C1 segment of cervical spinal cord (tissue), 14 donors: Measurements from ENCODE around the gene ADRA1B.

Experiments
- DNase-seq, 14 donors: peaks; one replicate each; lab custom pipeline; 2025; lab: John Stamatoyannopoulos, UW

ADRA1B gene

DNA sequence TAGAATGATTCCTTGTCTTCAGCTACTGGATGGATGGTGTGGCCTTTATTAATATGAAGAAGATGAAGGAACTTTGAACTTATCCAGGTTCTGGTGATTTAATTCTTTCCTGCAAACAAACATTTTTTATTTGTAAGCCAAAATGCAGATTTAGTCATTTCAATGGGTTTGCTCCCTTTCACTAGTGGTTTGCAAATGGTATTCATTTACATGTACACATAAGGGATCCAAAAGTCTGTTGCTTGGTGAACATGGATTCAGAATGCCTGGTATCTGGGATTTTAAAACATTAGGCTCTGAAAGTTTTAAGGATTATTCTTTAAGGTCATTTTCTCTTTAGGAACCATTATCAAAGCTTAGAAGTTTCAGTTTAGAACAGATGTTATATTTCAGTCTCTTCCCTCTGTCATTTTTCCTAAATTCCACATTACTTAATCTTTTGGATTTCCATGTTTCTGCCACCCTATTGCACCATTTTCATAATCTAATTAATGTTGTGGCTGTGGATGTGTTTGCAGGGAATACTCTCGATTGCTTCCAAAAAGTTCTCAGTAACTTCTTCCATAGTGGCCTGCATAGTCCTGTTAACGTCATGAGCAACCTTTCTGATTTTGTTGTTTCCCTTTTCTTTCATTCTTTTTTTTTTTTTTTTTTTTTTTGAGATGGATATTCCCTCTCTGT is 102.8 kb downstream of the ADRA1B start:
- no peak for DNase-seq

DNA sequence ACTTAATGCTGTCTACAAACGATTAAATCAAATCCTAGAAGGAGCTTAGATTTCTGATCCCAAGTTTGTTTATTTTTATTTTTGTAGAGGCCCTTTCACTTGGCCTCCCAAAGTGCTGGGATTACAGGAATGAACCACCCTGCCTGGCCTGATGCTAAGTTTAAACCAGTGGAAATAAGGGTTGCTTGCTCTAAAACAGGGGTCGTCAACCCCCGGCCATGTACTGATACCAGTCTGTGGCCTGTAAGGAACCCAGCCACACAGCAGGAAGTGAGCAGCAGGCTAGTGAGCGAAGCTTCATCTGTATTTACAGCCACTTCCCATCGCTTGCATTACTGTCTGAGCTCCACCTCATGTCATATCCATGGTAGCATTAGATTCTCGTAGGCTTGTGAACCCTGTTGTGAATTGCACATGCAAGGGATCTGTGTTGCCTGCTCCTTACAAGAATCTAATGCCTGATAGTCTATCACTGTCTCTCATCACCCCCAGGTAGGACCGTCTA is 104.0 kb downstream of the ADRA1B start:
- no peak for DNase-seq

DNA sequence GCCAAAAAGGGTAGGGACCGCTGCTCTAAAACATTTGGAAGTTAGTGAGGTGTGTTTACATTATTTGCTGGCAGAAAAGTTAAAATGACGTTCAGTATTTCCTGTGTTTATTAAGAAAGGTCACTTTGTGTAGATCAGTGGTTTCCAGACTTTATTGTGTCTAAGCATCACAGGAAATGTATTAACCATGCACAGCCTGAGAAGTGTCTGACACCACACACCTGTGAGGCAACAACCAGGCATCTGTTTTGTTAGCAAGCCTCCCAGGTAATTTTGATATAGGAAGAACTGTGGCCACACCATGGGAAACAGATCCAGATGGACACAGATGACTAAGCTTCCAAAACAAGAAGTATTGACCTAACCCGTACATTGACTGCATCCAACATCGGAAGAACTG is 104.7 kb downstream of the ADRA1B start:
- DNase-seq = no peak

DNA sequence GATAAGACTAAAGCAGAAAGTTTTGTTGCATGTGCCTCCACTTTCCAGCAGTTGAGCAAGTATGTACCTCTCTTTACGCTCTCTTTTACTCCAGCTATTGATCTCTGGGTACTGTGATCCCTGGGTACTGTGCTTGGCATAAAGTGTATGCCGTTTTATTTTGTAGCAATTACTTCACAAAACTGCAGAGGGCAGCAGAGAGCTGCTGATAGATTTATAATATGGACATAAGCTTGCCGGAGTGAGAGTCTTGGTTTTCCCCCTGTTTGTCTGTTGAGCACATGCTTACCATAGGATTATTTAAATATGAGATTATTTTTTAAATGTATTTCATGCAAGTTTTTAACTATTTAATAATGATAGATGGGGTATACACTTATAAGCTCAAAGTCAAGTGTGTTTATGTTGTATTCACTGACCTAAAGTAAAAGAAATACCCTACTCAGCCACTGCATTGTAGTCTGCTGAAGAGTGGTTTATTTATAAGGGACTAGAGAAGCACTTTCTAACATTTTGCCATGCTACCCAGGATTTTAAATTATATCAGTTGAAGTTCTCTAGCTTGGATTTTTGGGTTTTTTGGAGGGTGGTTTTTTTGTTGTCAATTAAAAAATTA is 105.7 kb downstream of the ADRA1B start:
- DNase-seq = peak in 7 of 14 donors; percentile 6 to 72 (median 19)
